NCI-H2081 (cell line): Measurements from ENCODE around the gene CCDC9B.

Experiments used
- DNase-seq, 2 experiments: peaks; one replicate each; lab custom pipeline; 2025; lab: John Stamatoyannopoulos, UW

CCDC9B gene

GRCh38 chr15:40307421-40308211, 33.1 kb downstream of the CCDC9B start, which contains the start of gene PLCB2:
TSS of gene PLCB2 (minus strand) at chr15:40307935. CDS start at chr15:40307672, 263 bp downstream.
- no peak for DNase-seq

- no peak for DNase-seq
These were observed 33.8 kb downstream of the CCDC9B start for GRCh38 chr15:40306908-40307307.

- no peak for DNase-seq
These were observed 34.4 kb downstream of the CCDC9B start for GRCh38 chr15:40306371-40306770.

GRCh38 chr15:40305281-40305680, 35.5 kb downstream of the CCDC9B start:
- no peak for DNase-seq

- no peak for DNase-seq
These were observed 37.2 kb downstream of the CCDC9B start for GRCh38 chr15:40303576-40303975.

GRCh38 chr15:40302981-40303380, 37.8 kb downstream of the CCDC9B start:
- DNase-seq, result no peak

GRCh38 chr15:40302288-40302886, 38.4 kb downstream of the CCDC9B start:
- no peak for DNase-seq

GRCh38 chr15:40301467-40302179, 39.1 kb downstream of the CCDC9B start:
- no peak for DNase-seq

- DNase-seq, result no peak
These were observed 40.0 kb downstream of the CCDC9B start for GRCh38 chr15:40300771-40301170.

- no peak for DNase-seq
These were observed 40.4 kb downstream of the CCDC9B start for GRCh38 chr15:40300367-40300766.

GRCh38 chr15:40298216-40298935, 42.4 kb downstream of the CCDC9B start:
- DNase-seq, result no peak

GRCh38 chr15:40297356-40297755, 43.4 kb downstream of the CCDC9B start:
- DNase-seq, result no peak

GRCh38 chr15:40296561-40297230, 44.0 kb downstream of the CCDC9B start:
- no peak for DNase-seq

GRCh38 chr15:40295877-40296560, 44.7 kb downstream of the CCDC9B start:
- no peak for DNase-seq

- DNase-seq, result no peak
These were observed 45.4 kb downstream of the CCDC9B start for GRCh38 chr15:40295297-40295696.

- no peak for DNase-seq
These were observed 46.5 kb downstream of the CCDC9B start for GRCh38 chr15:40293905-40294895.

GRCh38 chr15:40293006-40293405, 47.7 kb downstream of the CCDC9B start:
- no peak for DNase-seq

- DNase-seq, result no peak
These were observed 48.5 kb downstream of the CCDC9B start for GRCh38 chr15:40292246-40292645.

GRCh38 chr15:40290918-40291574, 49.7 kb downstream of the CCDC9B start:
- DNase-seq, result no peak
